Measurements from ENCODE around the gene RGS6.

RGS6 gene

DNA sequence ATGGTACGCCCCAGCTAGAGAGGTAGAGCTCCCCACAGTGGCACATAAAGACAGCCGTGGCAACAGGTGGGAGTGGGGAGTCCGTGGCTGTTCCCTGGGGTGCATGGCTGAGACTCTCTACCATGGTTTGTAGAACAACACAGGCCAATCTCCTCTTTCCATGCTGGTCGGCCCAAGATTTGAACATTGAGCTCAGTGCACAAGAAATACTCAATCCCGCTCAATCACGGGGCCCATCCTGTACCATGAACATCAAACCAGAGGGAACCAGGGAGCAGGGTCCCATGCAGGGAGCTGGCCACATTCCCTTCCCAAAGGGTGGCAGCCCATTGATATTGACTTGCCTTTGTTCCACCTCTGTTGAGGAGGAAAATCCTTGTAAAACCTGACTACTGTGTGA, 608.6 kb downstream of the RGS6 start:
- FAIRE-seq, result no peak

DNA sequence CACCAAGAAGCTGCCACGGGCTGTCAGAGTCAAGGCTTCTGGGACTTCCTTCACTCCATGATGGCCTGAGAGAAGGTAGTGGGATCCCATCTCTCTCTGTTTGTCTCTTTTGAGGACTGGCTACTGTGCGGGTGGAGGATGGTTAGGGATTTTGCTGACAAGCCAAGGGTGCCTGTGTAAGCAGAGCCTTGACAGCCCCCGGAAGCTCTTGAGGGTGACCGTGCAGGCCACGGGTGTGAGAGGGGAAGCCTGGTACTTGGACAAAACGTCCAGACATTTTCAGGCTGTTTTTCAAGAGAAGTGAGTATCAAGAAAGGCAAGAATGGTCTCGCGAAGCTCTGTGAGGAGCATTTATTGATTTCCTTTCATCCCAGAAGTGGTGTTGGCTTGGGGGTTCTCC, 609.3 kb downstream of the RGS6 start:
- FAIRE-seq, result no peak

DNA sequence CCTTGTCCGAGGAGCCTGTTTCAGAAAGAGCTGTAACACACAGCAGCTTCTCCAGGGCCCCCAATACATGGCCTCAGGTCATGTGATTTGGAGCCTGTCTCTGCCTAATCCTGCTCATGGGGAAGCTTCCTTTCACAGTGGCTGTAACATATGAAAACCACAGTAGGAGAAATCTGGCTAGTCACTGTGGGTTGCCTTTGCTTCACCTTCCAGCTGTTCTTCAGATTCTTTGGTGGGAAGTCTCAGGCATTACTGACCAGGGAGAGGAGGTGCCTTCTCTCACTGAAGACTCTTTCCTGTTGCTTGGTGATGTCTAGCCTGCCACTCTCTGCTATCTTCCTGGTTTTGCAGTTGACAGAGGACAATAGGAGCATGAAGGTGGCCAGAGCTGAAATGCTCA, 611.1 kb downstream of the RGS6 start:
- FAIRE-seq, result no peak

DNA sequence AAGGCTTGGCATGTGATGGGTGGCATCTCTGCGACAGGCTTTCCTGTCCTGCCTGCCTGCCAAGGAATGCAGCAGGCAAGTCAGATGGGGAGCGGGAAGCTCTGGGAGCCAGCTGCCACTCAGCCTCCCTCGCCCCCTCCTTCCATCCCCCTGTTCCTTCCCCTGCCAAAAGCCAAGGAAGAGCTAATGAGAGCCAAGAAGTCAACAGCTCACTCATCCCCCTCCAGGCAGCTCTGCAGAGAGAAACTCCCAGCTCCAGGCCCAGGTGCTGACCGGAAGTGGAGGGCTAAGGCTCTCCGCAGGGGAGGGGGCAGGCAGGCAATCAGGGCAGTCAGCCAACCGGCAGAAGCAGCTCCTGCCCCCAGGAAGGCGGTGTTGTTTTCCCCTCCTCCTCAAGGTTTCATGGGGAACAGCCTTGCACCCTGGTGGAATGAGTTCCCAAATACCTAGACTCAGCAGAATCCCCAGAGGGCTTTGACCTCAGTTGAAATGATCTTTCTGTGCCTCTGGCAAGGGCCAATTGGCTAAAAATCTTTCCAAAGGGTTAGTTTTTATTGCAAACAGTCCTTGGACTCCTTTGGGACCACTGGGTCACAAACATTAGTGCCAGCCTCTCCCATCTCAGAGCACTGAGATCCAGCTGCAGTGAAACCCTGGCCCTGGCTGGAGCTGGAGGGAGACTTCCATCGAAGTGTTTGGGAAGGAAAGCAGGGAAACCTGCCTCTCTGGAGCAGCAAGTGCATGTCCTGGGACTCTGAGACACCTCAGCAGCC, 612.6 kb downstream of the RGS6 start:
- FAIRE-seq, result no peak

DNA sequence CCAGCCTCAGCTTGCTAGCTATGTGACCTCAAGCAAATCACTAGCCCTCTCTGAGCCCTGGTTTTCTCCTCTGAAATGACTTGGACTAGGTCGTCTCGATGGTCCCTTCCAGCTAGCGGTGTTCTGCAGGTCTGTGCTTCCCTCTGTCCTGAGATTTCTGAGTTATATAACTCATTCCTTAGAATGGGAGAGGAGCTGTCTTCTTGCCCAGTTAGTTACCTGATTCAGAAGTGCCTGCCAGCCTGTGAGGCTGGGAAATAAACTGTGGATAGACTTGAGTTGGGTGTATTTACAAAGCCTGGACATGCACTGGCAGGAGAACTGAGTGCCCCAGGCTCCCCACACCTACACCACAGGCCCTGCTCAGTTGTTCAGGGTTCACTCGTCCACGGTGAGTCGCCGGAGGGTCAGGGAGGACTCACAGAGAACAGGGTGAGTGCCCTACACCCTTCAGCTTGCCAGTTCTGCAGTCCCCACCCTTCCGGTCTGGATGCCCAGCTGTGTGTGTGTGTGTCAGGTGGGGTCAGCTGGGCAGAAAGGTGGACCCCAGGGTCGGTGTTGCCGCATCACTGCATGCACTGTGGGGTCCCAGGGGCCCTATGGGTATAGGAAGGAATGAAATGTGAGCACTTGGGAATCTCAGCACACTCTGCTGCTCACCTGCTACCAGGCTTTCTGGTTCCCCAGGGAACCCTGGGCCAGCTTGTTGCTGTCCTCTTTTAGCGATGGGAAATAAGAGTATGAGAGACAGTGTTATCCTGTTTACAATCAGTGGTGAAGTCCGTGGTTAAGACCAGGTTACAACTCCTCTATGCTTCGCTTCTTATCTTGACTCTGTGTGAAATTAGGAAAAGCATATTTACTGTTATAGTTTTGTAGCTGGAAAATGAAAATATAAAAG, 613.4 kb downstream of the RGS6 start:
- FAIRE-seq, result no peak

DNA sequence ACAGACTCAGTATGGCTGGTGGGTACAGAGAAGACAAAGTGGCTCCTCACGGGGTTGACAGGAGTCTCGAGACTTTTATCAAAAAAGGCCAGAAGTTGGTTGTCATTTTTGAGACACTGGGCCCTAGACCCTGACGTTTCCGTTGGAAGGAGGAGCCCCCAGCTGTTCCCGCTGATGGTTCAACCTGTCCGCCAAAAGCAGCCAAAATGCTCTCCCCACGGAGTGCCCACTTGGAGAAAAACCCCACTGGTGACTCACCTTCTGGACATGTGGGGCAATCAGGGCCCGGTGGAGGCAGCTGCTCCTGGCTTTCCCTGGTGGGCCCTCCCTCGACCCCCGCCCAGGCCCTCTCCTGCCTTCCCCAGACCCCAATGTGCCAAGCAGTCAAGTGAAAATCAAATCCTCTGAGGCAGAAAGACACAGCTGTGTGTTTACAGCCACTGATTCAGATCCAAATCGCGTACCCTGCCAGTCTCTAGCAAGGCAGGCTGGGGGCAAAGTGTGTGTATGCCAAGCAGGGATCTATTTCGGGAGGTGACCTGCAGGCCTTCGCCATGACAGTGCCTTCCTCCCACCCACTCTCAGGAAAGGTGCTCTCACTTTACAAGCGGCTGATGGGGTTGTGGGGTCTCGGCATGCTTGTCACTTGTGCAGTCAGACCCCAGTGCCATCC, 614.3 kb downstream of the RGS6 start:
- no peak for FAIRE-seq

DNA sequence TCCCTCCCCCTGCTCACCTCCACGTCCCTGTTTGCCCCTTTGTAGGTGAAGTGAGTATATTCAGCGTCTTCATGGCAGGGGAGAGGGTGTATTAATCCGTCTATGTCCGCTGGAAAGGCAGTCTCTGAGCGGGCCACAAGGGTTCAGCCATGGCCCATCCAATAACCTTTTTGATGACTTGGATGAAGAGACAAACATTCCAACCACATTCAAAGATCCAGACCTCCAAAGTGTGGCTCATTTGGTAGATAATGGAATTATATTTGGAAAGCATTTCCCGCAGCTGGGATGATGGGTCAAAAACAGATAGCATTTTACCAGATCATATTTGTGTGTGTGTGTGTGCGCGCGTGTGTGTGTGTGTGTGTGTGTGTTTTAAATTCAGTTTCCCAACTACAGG, 615.8 kb downstream of the RGS6 start:
- FAIRE-seq, result no peak

DNA sequence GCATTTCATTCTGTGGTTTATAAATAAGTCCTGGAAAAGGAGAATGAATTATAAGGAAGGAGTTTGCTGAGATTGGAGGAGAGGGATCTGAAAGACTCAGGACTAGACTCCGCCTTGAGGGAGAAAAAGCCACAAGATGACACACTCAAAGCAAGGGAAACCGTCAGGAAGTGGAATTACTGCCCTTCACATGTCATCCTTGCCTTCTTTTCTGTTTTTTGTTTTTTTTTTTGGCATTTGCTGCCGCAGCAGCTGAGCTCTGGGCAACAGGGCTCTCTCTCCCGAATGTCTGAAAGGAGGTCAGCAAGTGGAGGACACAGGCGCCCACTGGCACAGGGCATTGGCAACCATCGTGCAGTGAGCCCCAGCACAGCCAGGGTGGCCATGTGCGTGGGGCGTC, 616.8 kb downstream of the RGS6 start:
- FAIRE-seq, result no peak

DNA sequence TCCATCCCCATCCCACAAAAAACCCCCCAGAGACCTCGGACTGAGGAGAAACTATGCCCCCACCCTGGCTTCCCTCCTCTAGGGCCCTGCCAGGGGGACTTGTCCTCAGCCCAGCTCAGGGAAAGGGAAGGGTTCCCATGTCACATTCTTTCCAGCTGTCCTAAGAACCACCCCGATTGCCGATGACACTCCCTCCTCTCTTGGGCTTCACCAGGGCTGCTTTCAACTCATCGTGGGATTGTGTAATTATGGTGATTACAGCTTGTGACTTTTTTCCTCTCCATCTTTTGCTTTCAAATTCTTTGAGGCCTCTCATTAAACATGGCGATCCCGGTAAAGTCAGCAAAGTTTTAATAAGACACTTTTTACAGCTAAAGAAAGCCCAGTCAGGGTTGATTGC, 617.6 kb downstream of the RGS6 start:
- no peak for FAIRE-seq

DNA sequence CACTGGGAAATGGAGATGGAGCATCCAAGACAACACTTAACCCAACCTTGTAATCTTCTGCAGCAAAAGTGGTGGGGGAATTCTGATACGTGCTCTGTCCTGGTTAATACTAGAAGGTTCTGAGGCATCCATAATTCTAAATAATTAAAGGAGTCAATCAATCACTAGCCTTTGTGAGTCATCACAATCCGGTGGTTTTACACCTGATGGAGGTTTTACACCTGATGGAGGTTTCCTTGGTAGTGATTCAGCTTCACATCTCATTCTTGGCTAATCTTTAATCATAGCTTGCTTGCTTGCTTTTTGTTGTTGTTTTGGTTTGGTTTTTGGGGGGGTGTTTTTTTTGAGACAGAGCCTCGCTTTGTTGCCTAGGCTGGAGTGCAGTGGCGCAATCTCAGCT, 618.3 kb downstream of the RGS6 start:
- no peak for FAIRE-seq

DNA sequence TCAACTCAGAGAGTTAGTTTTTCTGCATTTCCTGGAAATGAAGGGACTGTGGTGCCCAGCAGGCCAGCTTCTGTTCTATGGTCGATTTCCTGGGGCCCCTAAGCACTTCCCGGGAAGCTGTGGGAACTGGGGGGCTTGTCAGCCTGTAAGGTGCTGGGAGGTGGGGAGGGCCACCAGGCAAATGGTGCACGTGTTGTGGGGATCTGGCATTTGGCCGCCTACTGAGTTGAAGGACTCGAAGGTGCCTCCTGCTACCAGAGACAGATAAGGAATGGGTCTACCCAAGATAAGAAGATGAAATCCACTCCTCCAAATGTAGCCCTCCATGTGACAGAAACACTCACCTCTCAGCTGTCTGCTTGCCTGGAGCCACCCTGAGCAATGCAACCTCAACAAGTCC, 620.0 kb downstream of the RGS6 start:
- FAIRE-seq, result no peak

DNA sequence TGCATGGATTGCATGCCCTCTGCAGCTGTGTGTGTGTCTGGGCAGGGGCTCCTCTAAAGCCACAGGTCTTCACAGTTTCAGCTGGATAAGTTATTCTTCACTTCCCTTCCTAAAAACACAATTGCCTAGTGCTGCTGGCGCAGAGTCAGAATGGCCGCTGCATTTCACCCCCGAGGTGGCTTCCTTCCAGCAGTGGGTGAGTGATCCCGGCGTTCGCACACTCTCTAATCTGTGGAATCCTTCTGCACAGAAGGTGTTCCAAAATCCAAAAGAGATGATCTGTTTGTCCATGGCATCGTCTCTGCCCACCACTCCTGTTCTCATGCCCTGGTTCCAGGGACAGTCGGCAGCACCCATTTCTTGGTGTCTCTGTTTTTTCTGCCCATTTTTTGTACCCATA, 620.9 kb downstream of the RGS6 start:
- no peak for FAIRE-seq

DNA sequence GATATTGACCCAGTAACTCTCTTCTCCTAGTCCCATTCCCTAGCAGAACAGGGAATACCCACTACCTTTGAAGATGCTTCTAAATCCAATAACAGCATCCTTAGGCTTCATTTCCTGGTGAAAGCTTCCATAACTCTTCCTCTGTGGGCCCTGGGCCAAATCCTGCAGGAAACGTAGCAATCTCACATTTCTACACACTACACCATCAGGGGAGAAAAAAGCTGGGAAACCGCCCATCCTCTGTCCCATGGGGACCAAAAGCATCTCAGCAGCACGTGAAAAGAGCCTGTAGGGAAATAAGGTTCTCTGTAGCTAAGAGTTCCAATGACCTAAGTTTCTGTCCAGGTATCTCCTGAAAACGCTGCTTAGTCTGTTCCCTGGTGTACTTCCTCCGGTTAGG, 621.4 kb downstream of the RGS6 start:
- no peak for FAIRE-seq

DNA sequence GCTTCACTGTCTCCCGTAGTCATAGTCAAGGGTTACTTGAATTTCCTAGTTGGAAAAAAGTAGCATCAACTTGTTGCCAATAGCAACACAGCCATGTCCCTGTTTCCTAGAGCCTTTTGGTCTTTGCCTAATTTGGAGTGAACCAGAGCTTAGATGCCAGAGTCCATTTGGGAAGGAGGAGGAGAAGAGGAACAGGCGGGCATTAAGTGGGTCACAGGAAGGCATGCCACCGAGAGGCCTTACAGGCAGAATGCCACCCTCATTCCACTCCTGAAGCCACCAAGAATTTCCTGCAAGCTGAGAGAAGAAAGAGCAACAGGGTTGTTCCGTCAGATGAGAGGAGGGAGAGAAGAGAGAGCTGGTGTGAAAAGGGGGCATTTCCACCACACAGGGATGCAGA, 622.2 kb downstream of the RGS6 start:
- FAIRE-seq, result no peak

DNA sequence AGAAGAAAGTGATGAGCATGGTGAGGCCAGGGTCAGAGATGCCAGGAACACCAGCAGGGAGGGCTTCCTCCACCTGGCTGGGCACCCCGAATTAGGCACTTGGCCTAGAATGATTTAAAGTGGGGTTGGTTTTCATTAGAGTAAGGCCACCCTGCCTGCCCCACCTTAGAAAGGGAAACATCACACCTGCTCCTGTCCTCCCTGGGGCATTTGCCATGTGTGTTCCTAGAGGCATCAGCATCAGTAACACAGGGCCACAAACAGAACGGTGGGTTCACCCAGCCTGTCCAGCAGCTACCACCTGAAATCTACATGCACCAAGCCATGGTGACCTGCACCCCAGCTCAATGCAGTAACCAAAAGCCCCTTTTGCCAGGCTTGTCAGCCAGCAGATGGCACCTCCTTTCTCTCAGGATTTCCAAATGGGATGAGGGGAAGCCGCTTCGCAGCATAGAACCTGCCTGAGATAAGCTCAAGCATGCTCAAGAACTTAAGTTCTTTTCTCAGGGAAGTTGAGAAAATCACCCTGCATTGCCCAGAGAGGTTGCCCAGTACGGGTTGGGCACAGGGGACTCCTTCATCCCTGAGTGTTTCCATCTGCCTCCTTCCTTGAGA, 622.9 kb downstream of the RGS6 start:
- FAIRE-seq, result no peak

DNA sequence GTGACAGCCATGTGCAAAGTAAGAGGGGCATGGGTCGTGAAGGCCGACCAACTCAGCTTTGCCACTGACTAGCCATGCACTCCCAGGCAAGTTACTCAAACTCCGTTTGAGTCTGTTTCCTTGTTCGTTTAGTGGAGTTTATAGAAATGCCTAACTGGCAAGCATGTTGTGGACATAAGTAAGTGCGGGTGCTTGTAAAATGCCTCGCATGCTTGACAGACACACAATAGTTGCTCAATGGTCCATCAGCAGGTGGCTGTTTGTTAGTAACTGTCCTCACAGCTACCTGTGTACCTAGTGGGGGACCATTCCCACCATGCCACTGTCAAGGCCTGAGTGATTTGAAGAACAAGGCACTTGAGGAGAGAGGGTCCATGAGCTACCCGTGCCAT, 623.4 kb downstream of the RGS6 start:
- no peak for FAIRE-seq

DNA sequence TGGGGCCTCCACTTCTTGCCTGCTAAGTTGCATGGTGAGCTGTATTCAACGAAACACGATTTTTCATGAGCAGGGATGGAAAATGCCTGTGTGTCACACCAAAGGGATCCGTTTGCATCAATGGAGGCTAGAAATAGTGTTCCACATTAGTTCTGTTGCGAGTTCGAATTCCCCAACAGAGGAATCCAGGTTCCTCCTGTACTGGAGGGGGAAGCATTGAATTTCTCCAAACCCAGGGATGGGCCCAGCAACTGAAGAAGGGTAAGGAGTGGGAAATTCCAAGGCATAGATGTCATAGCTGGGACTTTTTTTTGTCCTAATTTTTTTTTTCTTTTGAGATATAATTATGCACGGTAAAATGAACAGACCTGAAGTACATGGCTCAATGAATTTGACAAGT, 625.4 kb downstream of the RGS6 start:
- FAIRE-seq, result no peak

DNA sequence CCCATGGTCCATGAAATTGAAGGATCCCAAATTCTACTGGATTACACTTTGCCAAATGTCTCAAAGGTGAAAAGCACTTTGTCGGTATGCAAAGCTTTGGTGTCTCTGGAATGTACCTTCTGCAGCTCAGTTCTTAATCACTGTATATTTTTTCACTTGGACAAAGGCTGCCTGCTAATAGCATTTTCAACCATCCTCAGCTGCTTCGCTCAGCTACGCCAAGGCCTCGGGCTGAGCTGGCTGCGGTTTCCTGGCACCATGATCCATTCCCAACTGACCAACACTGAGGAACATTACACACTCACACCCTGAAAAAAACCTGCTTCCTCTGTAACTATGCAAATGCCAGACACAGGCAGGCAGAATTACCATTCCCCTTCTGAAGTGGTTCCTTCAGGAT, 626.5 kb downstream of the RGS6 start:
- FAIRE-seq, result no peak

DNA sequence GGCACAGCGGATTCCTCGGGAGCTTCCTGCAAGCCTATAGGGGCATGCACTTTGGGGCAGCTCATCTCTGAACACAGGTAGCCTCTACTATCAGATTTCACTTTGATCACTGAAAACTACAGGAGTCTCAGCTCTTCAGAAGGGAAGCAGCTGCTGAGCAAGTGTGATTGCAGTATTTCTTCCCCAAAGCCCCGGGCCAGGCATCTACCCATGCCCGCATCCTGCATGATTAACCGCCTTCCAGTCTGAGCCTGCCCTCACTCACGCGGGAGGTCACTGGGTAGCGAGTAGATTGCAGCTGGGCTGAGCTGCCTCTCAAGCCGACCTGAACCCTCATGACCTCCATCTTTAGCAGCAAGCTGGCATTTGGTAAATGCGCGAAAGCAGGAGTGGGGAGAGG, 627.0 kb downstream of the RGS6 start:
- no peak for FAIRE-seq

DNA sequence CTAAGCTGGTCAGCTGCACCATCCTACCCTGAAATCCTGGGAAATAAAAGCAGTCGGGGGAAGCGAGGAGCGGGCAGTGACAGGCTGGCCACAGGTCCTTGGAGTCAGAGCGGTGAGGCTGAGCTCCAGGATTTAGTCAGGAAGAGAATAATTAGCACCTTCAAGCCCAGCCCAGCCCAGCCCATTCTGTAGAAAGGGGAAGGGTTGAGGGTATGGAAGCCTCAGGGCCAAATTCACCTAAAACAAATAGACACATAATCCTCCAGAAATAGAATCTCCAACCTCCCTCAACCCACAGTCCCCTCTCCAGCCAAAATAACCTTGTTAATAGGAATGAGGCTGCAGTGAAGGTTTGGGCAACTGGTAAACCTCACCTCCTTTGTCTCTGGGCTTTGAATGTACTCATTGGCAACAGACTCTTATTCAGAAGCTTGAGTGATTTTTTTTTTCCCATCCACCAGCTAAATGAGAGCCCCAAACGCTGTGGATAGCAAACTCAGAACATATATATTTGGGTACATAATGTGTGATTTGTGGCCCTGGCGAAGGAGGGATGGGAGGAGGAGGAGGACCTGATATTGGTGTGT, 627.5 kb downstream of the RGS6 start:
- no peak for FAIRE-seq

DNA sequence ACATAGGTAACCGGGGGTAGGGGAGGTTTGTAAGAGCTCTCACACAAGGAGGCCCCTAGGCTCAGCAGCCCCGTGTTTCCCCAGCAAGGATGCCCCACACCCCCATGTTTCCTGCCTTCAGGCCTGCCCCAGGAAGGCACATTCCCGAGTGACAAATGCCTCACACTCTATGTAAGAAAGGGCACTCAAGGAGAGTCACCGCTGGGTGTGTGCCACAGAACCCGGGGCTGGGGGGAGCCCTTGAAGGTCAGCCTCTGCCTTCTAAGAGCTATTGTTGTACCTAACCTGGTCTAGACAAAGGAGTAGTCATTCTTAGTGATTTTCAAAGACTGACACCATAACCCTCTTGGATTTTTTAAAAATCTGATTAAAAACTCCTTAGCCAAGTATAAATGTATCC, 628.1 kb downstream of the RGS6 start:
- no peak for FAIRE-seq

DNA sequence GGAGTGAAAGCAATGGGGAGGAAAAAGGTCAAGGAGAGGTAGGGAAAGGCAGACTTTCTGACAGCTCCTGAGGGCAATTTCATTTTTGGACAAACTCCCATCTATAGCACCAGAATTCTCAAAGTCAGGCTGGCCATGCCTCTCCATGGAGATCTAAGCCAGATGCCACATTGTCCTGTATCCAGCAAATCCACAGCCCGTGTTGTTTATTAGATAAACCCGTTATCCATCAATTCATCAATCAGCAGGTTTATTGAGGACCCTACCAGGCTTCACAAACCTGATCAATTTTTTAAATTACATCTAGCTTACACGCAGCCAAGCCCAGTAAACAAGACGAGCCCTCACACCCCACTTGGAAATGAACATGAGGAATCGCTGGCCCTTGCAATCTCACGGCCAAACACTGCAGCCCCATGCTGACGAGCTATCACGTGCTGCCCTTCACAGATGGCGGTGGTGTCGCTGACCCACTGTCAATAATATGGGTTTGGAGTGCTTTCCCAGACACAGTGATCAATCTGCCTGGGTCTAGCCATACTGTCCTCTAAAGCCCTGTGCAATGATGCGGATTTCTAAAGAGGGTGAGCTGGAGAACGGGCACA, 628.8 kb downstream of the RGS6 start:
- no peak for FAIRE-seq

DNA sequence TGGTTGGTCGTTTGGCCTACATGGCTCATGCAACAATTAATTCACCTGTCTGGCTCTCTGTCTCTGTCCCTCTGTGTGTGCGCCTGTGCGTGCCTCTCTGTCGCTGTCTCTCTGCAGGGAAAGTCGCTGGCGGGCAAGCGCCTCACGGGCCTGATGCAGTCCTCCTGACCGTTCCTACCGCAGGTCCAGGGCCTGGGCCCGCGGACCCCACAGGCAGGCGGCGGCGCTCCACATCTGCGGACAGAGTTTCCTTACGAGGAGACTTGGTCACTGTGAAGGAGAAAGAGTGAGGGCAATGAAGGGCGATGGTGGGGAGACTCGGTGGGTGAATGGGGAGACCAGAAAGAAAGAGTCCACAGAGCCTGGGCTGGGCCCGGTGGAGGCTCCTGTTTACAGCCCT, 630.1 kb downstream of the RGS6 start:
- no peak for FAIRE-seq
